Measurements from ENCODE around the gene PXDN.

PXDN gene

DNA sequence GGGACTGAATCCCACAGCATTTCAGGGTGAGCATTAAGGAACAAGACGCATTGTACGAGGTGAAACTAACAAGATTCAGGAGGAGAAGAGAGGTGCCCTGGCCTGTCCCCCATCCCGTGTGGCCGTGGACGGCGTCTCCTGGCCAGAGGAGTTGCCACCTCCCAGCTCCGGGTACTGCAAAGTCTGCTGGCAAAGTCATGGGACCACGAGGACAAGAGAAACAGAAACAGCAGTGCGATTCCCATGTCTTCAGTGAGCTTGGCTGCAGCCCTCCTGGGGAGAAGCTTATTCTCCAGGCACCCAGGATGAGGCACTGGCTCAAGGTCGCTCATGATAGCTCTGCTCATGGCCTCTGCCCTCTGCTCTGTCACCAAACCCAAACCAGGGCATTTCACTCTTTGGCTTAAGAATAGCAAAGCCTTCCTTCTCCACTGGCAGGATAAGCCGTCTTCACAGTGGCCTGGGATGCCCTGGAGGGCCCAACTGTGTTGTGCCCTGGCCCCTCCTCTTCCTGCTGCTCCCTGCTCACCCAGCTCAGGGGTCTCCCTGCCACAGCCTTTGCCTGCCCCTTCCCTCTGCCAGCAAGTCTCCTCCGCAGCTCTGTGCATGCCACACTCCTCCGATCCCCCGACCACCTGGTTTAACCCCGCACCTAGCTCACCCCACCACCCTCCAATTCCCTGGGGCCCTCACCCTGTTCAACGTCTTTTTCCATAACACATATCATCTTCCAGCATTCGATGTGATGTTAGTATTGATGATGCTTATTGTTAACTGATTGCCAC, 144.8 kb downstream of the PXDN start:
- DNase-seq (ENCODE audit: low read depth, low spot score), result no peak

DNA sequence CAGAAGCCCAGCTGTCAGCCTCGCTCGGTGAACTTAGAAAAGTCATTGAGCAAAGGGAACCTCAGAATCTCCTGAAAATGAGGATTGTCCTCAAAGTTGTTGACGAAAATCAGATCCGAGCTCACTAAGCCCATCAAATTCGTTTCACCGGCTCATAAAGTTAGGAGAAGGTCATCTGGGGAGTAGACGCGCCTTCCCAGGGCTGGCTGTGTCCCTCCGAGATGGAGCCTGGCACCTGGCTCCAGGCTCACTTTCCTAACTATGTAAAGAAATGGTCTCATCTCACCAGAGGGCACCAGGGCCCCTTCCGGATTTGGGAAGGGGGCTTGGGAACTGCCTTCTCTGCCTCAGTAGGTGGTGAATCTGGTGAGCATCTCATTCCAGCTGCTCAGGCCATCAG, 145.5 kb downstream of the PXDN start:
- DNase-seq (ENCODE audit: low read depth, low spot score), result no peak

- DNase-seq (ENCODE audit: low read depth, low spot score), result no peak
These were observed 146.1 kb downstream of the PXDN start for GRCh38 chr2:1598041-1598710.

DNA sequence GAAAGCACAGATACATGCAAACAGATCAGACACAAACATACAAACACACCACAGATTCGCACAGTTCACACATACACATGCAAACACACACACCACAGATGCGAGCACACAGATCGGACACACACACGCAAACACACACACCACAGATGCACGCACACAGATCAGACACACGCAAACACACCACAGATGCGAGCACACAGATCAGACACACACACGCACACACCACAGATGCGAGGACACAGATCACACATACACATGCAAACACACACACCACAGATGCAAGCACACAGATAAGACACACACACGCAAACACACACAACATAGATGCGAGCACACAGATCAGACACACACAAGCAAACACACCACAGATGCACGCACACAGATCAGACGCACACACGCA, 149.0 kb downstream of the PXDN start:
- DNase-seq (ENCODE audit: low read depth, low spot score), result no peak

- DNase-seq (ENCODE audit: low read depth, low spot score), result no peak
These were observed 149.7 kb downstream of the PXDN start for GRCh38 chr2:1594373-1595171.

DNA sequence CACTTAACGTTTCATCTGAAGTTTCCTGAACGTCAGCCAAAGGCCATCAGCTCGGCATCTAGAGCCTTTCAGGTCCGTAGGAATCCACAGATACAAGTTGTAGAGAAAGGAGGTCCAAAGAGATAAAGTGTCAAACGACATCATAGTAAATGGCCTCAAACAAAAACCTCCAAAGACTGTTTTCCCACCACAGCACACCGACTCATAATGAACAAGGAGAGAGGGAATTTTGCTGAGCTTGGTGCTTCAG, 150.3 kb downstream of the PXDN start:
- no peak for DNase-seq (ENCODE audit: low read depth, low spot score)

- DNase-seq (ENCODE audit: low read depth, low spot score), result peak; percentile 77
These were observed 150.8 kb downstream of the PXDN start for GRCh38 chr2:1593371-1594122.

GRCh38 chr2:1591978-1592907, 152.1 kb downstream of the PXDN start:
- peak; percentile 92 for DNase-seq (ENCODE audit: low read depth, low spot score)

DNA sequence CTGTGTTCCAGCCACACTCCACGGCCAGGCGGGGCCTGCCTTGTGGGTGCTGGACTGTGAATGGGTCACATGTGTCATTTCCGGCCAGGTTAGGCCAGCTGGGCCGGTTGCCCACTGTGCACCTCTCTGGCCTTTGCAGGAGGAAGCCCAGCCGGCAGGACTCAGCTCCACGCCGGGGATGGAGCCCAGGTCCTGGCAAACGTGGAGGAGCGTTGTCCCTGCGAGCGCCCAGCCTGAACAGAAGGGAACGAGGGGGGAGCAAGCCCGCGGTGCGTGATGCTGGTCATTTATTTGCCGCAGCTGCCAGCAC, 152.9 kb downstream of the PXDN start:
- DNase-seq (ENCODE audit: low read depth, low spot score), result no peak

DNA sequence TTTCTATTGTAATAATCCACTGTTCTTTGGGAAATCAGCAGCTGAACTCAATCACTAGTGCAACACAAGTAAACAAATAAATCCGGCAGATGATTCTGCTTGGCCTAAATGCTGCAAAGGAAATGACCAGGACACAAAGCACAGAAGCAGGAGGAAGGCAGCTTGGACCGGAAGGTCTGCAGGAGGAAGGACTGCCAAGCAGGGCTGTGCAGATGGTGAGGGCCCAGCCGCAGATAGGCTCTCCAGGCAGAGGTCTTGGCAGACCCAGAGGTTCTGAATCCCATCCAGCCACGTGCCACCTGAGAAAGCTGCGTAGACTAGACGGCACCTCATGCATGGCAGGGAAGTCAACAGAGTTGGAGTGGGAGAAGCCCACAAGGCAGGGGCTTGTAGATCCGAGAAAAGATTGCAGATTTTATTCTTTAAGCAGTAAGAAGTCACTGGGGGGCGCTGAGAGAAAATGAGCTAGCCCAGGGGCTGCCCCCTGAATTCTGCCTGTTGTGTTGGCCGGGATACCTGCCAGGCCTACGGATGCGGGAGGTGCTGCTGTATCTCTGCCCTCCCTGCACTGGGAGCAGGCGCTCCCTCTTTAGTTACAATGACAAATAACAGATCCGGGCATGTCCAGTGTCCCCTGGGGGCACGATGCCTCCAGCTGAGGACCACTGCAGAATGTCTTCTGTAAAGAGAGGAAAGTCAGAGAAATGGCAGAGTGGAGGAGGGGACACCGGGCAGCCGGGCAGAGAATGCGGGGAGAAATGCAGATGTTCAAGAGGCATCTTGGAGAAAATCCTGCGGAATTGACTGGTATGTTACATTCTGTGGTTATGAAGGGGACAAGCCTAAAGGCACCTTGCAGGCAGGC, 153.5 kb downstream of the PXDN start:
- no peak for DNase-seq (ENCODE audit: low read depth, low spot score)

GRCh38 chr2:1588978-1589621, 155.2 kb downstream of the PXDN start:
- no peak for DNase-seq (ENCODE audit: low read depth, low spot score)

- DNase-seq (ENCODE audit: low read depth, low spot score), result no peak
These were observed 156.0 kb downstream of the PXDN start for GRCh38 chr2:1588051-1588977.

DNA sequence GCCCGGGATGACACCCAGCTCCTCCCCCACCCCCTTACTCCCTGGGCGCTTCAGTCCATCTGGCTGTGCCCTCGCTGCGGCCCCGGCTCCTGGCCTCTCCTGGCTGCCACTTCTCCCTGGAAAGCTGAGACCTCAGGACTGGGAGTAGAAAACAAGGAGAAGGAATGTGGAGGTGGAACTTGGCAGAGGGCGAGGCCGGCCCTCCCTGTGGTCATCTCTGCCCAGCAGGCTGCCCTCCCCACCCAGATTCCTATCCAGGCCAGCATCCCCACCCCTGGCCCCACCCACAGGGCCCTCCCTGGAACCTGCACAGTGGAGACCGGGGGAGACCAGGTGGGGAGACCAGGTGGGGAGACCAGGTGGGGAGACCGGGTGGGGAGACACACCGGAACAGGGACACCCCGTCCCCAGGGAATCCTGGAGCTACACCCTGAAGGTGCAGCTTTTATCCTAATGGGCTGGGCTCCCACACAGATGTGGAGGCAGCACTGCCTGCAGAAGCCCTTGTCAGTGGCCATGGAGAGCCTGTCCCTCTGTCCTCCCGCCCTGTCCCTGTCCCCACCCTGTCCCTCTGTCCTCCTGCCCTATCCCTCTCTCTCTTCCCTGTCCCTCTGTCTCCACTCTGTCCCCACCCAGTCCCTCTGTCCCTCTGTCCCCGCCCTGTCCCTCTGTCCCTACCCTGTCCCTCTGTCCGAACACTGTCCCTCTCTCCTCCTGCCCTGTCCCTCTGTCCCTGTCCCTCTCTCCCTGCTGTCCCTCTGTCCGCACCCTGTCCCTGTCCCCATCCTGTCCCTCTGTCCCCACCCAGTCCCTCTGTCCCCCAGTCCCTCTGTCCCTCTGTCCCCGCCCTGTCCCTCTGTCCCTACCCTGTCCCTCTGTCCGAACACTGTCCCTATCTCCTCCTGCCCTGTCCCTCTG, 157.1 kb downstream of the PXDN start:
- no peak for DNase-seq (ENCODE audit: low read depth, low spot score)

- DNase-seq (ENCODE audit: low read depth, low spot score), result no peak
These were observed 157.9 kb downstream of the PXDN start for GRCh38 chr2:1586251-1586922.

DNA sequence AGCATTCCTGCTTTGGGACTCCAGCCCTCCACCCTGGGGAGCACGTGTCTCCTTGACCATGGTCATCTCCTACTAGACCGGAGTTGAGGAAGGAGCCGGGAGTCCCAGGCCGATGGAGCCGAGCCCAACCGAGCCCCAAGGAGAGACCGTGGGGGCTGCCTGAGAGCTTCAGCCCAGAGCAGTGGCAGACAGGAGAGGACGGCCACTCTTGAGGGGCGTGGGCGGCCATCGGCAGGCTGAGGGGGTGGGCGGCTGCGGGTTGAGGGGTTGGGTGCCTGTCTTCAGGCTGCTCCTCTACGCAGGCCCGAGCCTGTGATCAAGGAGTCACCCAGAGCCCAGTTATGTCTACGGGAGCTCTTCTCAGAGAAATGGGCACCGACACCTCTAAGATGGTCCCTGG, 158.7 kb downstream of the PXDN start:
- DNase-seq (ENCODE audit: low read depth, low spot score), result no peak

GRCh38 chr2:1584691-1585485, 159.4 kb downstream of the PXDN start:
- DNase-seq (ENCODE audit: low read depth, low spot score), result no peak

Measured in brain pericyte (primary cell).